Endothelial cell of umbilical vein (primary cell): ENCODE data around the gene GNA12. TPM values are rescaled to one million over a fixed set of nuclear protein-coding genes. Genes with fewer than 3 reads are reported as not detected.

Source experiments
- BruUV-seq: library from RNA; stranded (reverse); fragments of 400-500 nt; replicated peaks from 2 replicates; lab custom pipeline; 2021; lab: Mats Ljungman, UMichigan
- CTCF ChIA-PET: fragments of 300-600, 350-600 bp; sonication (Branson Sonifier 250); formaldehyde crosslinking; loops from one replicate; lab custom pipeline; 2021; ENCODE audit warnings: antibody characterized with exemption, inconsistent platforms; lab: Charles Lee
- POLR2A ChIA-PET: fragments of 300-600, 350-600 bp; sonication (Branson Sonifier 250); formaldehyde crosslinking; loops from one replicate; lab custom pipeline; 2021; ENCODE audit warnings: antibody characterized with exemption, inconsistent platforms; lab: Charles Lee
- DNase-seq: peaks from one replicate; pipeline ENCODE4 v3.0.0-alpha.2; 2011; ENCODE audit warnings: low read depth, low spot score
- FAIRE-seq: peaks from 2 replicates; lab custom pipeline; 2011; peaks lifted over from hg19 to GRCh38; lab: Jason Lieb, UNC
- H2AFZ ChIP-seq: 2 replicates; pipeline ENCODE4 v1.6.0; 2012; ENCODE audit warnings: low read depth, low read length, control low read depth, inconsistent platforms
- H3K27ac ChIP-seq: 2 replicates; pipeline ENCODE4 v1.5.1; 2011; ENCODE audit warnings: low read depth, mild to moderate bottlenecking, control low read depth, low read length, moderate library complexity; ENCODE audit not compliant: insufficient read depth
- H3K27me3 ChIP-seq, 2 experiments: 2 replicates each; pipeline versions ENCODE4 v1.6.0 to v1.6.1; 2011; ENCODE audit warnings: low read length in 2 of 2, mixed read lengths in 1 of 2; ENCODE audit not compliant: control insufficient read depth in 2 of 2, insufficient read depth in 2 of 2
- H3K36me3 ChIP-seq, 2 experiments: 2 replicates in 1 of 2; 3 replicates in 1 of 2; pipeline ENCODE4 v1.5.1; 2011; ENCODE audit warnings: low read length in 2 of 2, mild to moderate bottlenecking in 1 of 2, moderate library complexity in 1 of 2; ENCODE audit not compliant: control insufficient read depth in 2 of 2, insufficient read depth in 2 of 2; ENCODE audit errors: extremely low read depth in 1 of 2
- H3K4me1 ChIP-seq: 3 replicates; pipeline ENCODE4 v1.5.1; 2011; ENCODE audit warnings: mild to moderate bottlenecking, low read length; ENCODE audit not compliant: control insufficient read depth, insufficient read depth; ENCODE audit errors: extremely low read depth
- H3K4me2 ChIP-seq: 2 replicates; pipeline ENCODE4 v1.6.1; 2011; ENCODE audit warnings: low read length, control low read depth, mixed read lengths; ENCODE audit not compliant: insufficient read depth
- H3K4me3 ChIP-seq, 3 experiments: fragments of 200-600 bp in 1 of 3; sonication (generic), shearing (Covaris generic) in 1 of 3; replicated peaks in 1 of 3; 2 replicates each; pipeline ENCODE4 v1.5.1; 2011 to 2016; ENCODE audit warnings: control low read depth in 3 of 3, low read length in 3 of 3, mild to moderate bottlenecking in 2 of 3, inconsistent platforms in 1 of 3, low read depth in 1 of 3, moderate library complexity in 1 of 3; ENCODE audit not compliant: insufficient read depth in 1 of 3
- H3K79me2 ChIP-seq: 2 replicates; pipeline ENCODE4 v1.6.0; 2012; ENCODE audit warnings: low read length, inconsistent platforms; ENCODE audit not compliant: control insufficient read depth, insufficient read depth
- H3K9ac ChIP-seq: replicated peaks from 2 replicates; pipeline ENCODE3; 2011; ENCODE audit warnings: low read length, control low read depth; ENCODE audit not compliant: insufficient read depth; ENCODE audit errors: extremely low read depth
- H3K9me1 ChIP-seq: replicated peaks from 3 replicates; pipeline ENCODE4 v1.6.0; 2011; ENCODE audit warnings: mild to moderate bottlenecking, low read length; ENCODE audit not compliant: control insufficient read depth, insufficient read depth; ENCODE audit errors: extremely low read depth
- H3K9me3 ChIP-seq: replicated peaks from 2 replicates; pipeline ENCODE4 v1.5.1; 2012; ENCODE audit warnings: low read length, inconsistent platforms; ENCODE audit not compliant: control insufficient read depth, insufficient read depth
- H4K20me1 ChIP-seq: replicated peaks from 2 replicates; pipeline ENCODE3; 2011; ENCODE audit warnings: mild to moderate bottlenecking, low read length; ENCODE audit not compliant: control insufficient read depth, insufficient read depth; ENCODE audit errors: extremely low read depth
- CTCF ChIP-seq, 2 donors: IDR thresholded peaks; 1 replicate in 1 of 2; 2 replicates in 1 of 2; pipeline ENCODE4 v1.5.1; 2011; ENCODE audit warnings: low read length in 2 of 2, mild to moderate bottlenecking in 2 of 2, moderate library complexity in 2 of 2, control low read depth in 1 of 2, inconsistent platforms in 1 of 2, low read depth in 1 of 2; ENCODE audit not compliant: insufficient read depth in 1 of 2; ENCODE audit errors: extremely low read depth in 1 of 2
- EZH2 ChIP-seq: IDR thresholded peaks from 2 replicates; pipeline ENCODE4 v1.6.1; 2012; ENCODE audit warnings: borderline replicate concordance, low read depth, mild to moderate bottlenecking, moderate library complexity, low read length, inconsistent platforms; ENCODE audit not compliant: severe bottlenecking
- FOS ChIP-seq: IDR thresholded peaks from 2 replicates; pipeline ENCODE4 v1.6.1; 2011; ENCODE audit warnings: mild to moderate bottlenecking, low read length, moderate library complexity, borderline replicate concordance; ENCODE audit not compliant: insufficient read depth
- GATA2 ChIP-seq: IDR thresholded peaks from 2 replicates; pipeline ENCODE4 v1.7.0; 2011; ENCODE audit warnings: low read depth, mild to moderate bottlenecking, moderate library complexity, mixed read lengths, low read length; ENCODE audit not compliant: insufficient read length, insufficient read depth
- JUN ChIP-seq: IDR thresholded peaks from 2 replicates; pipeline ENCODE4 v1.6.1; 2011; ENCODE audit warnings: borderline replicate concordance, low read depth; ENCODE audit not compliant: insufficient read length, insufficient read depth
- MYC ChIP-seq: IDR thresholded peaks from one replicate; pipeline ENCODE4 v1.6.1; 2011; ENCODE audit warnings: mild to moderate bottlenecking, low read depth, low read length
- POLR2A ChIP-seq: IDR thresholded peaks from 2 replicates; pipeline ENCODE4 v1.6.1; 2012; ENCODE audit warnings: low read depth, mild to moderate bottlenecking, control low read depth, low read length
- POLR2AphosphoS5 ChIP-seq: IDR thresholded peaks from 2 replicates; pipeline ENCODE4 v1.6.1; 2012; ENCODE audit warnings: low read depth, mild to moderate bottlenecking, control low read depth, low read length, moderate library complexity; ENCODE audit not compliant: insufficient read depth
- dilution Hi-C: fragments of 300-500 bp; cut with MboI; formaldehyde crosslinking; loops from one replicate; pipeline ENCODE4 v1.15.0; 2019; ENCODE audit warnings: low sequenced_read_pairs; ENCODE audit not compliant: extremely low pct_ligation_motif_present
- intact Hi-C: fragments of 100-400 bp; cut with micrococcal nuclease; formaldehyde crosslinking; loops from one replicate; pipeline ENCODE4 v1.10.0; 2022
- polyA plus RNA-seq, 4 experiments: library from polyadenylated mRNA; depleted of rRNA in 3 of 4; stranded (reverse) in 3 of 4; unstranded in 1 of 4; fragments of >200 nt; gene quantifications; 2 replicates each; pipeline versions ENCODE4 v1.2.1 to v1.2.3, GENCODE V29; 2011 to 2012; ENCODE audit warnings: missing spikeins in 1 of 4
- total RNA-seq: library from RNA; stranded (reverse); gene quantifications from 2 replicates; pipeline ENCODE4 v1.2.3, GENCODE V29; 2021
- TF ChIP-seq, protein P1 (sequence below): IDR thresholded peaks from 2 replicates; pipeline ENCODE4 v1.6.1; 2011; ENCODE audit not compliant: insufficient read depth, insufficient read length

GNA12 gene
- total and polyA plus RNA-seq, 2 donors (not counting 3 experiments of a cell fraction or from before 2014, with no cell fraction given) = 63.0 to 75.1 TPM

- H3K36me3 ChIP-seq = peaks cover 0 to 2% of the 10 kb centered on the region in 2 experiments
- dilution Hi-C loops (no loop called here), intact Hi-C loops (no loop called here)
- H3K9me1 ChIP-seq = no peaks in the 10 kb centered on the region
- ChIA-PET POLR2A (no interaction called here), CTCF (no interaction called here)
- TF ChIP-seq POLR2A = no peak
- TF ChIP-seq, protein P1, sequence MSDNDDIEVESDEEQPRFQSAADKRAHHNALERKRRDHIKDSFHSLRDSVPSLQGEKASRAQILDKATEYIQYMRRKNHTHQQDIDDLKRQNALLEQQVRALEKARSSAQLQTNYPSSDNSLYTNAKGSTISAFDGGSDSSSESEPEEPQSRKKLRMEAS = no peak
- no peak for TF ChIP-seq JUN
- TF ChIP-seq MYC = no peak
- no peak for TF ChIP-seq EZH2
- no peak for TF ChIP-seq POLR2AphosphoS5
- TF ChIP-seq FOS = no peak
- TF ChIP-seq GATA2 = no peak
- TF ChIP-seq CTCF (IDR thresholded peaks at IDR 0.05; ENCODE audit: extremely low read depth in 1 of 2, insufficient read depth in 1 of 2, low read depth in 1 of 2, low read length in 2 of 2) = no peak
- H3K4me3 ChIP-seq = no peak overlapping the region
- no peaks in the 10 kb centered on the region for H4K20me1 ChIP-seq
- BruUV-seq = no TSS peak
- no peak for DNase-seq
- no peak overlapping the region for H3K4me2 ChIP-seq
- H3K27me3 ChIP-seq = no peaks in the 10 kb centered on the region
- no peak overlapping the region for H3K27ac ChIP-seq
- peaks cover 79% of the 10 kb centered on the region for H3K79me2 ChIP-seq
- no peaks in the 10 kb centered on the region for H3K9me3 ChIP-seq
- no peak overlapping the region for H3K9ac ChIP-seq
- H2AFZ ChIP-seq = no peak overlapping the region
- no peak for FAIRE-seq
- peaks cover 18% of the 10 kb centered on the region for H3K4me1 ChIP-seq
Measured at GRCh38 chr7:2834748-2835441, 9.2 kb downstream of the GNA12 start.
